ENCODE data around the gene THRB.

The THRB gene

DNA sequence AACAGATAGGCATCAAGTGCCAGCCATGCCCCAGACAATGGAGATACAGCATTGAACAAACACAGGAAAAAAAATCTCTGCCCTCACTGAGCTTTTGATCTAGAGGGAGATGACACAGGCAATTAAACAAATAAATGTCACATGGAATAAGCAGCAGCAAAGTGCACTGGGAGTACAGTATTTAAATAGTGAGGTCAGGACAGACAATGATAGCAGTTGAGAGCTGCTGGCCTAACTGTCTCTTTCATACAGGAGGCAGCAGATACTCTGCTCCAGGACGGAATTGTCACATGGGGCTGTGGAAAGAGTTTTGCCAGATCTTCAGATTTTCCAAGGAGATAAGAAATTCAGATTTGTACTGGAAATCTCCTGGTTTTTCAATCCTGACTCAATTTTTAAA, 241.3 kb downstream of the THRB start:
- no peak overlapping the region for H3K4me3 ChIP-seq (replicated peaks; ENCODE audit: low read depth, low read length)
- no peak for TF ChIP-seq CTCF (IDR thresholded peaks at IDR 0.05; ENCODE audit: low read length, missing control alignments)
- no peak for DNase-seq (ENCODE audit: low read depth)

DNA sequence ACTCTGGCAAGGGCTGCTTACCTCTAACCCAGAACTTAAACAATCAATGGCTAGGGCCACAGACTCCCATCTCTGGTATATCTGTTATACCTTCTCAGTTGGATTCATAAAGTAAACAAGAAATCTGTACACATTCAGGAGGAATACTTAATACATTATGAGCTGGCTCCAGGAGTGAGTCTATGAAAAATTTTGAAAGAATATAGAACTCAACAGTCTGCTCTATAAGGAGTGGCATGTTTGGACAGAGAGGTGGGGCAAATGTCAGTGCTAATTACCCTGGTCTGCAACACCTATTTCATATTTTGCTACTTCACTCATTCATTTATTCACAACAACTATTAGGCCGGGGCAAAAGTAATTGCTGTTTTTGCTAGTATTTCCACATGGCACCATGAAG, 245.1 kb downstream of the THRB start:
- no peak overlapping the region for H3K4me3 ChIP-seq (replicated peaks; ENCODE audit: low read depth, low read length)

DNA sequence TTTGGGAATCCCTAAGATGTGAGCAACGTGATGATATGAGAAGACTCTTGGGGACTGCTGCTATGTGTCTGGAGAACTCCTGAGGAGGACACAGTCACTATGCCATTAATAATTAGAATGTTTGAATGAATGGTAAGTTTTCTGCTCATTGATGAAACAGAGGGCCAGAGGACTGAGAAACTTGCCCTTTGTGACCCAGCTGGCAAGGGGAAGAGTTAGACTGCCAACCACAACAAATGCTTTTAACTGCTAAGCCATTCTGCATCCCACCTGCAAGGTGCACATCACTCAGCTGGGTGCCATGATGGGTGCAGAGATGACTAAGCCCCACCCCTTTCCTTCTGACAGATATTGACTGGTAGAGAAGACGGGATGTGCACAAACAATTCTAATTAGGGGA, 249.6 kb downstream of the THRB start:
- DNase-seq (ENCODE audit: low read depth), result no peak
- TF ChIP-seq CTCF (IDR thresholded peaks at IDR 0.05; ENCODE audit: low read length, missing control alignments), result no peak
- H3K4me3 ChIP-seq (replicated peaks; ENCODE audit: low read depth, low read length), result no peak overlapping the region

More for the DNA sequence above, 245.1 kb downstream of the THRB start:
- TF ChIP-seq CTCF (IDR thresholded peaks at IDR 0.05; ENCODE audit: low read length, missing control alignments), result no peak
- DNase-seq (ENCODE audit: low read depth), result no peak

- DNase-seq (ENCODE audit: low read depth), result no peak
- H3K4me3 ChIP-seq (replicated peaks; ENCODE audit: low read depth, low read length), result no peak overlapping the region
- TF ChIP-seq CTCF (IDR thresholded peaks at IDR 0.05; ENCODE audit: low read length, missing control alignments), result no peak
Measured at GRCh38 chr3:24244491-24244890, 250.2 kb downstream of the THRB start.

- TF ChIP-seq CTCF (IDR thresholded peaks at IDR 0.05; ENCODE audit: low read length, missing control alignments), result no peak
- H3K4me3 ChIP-seq (replicated peaks; ENCODE audit: low read depth, low read length), result no peak overlapping the region
- peak; percentile 97 for DNase-seq (ENCODE audit: low read depth)
Measured at GRCh38 chr3:24242012-24242698, 252.5 kb downstream of the THRB start.

GRCh38 chr3:24240306-24240705, 254.3 kb downstream of the THRB start:
- H3K4me3 ChIP-seq (replicated peaks; ENCODE audit: low read depth, low read length), result no peak overlapping the region
- no peak for DNase-seq (ENCODE audit: low read depth)

More at GRCh38 chr3:24240306-24240705, 254.3 kb downstream of the THRB start:
- TF ChIP-seq CTCF (IDR thresholded peaks at IDR 0.05; ENCODE audit: low read length, missing control alignments), result no peak

Measured in fibroblast of pulmonary artery (primary cell).